ENCODE measurements around the gene SCAMP1.

Gene SCAMP1

GRCh38 chr5:78500871-78501270, 140.5 kb downstream of the SCAMP1 start:
- Histone ChIP-seq H3K27ac (ENCODE audit: low read depth, low read length) (no peak overlapping the region), H3K23ac (ENCODE audit: low read length) (no peak overlapping the region), H3K14ac (ENCODE audit: low read length) (no peak overlapping the region), H3K36me3 (ENCODE audit: control insufficient read depth in 1 of 2, insufficient read depth in 2 of 2, low read length in 2 of 2) (peaks cover 0 to 3% of the 10 kb centered on the region in 2 experiments), H3K18ac (ENCODE audit: low read length) (no peak overlapping the region), H2BK5ac (ENCODE audit: low read depth, low read length, poor library complexity) (no peak overlapping the region), H3K9me3 (ENCODE audit: insufficient read depth, low read depth, low read length) (no peaks in the 10 kb centered on the region), H3K4me2 (ENCODE audit: low read length) (no peak overlapping the region), H3K79me2 (ENCODE audit: control insufficient read depth, insufficient read depth, low read length, poor library complexity) (peaks cover 2% of the 10 kb centered on the region), H2BK12ac (ENCODE audit: low read length) (no peak overlapping the region), H4K12ac (ENCODE audit: low read depth, low read length) (no peak overlapping the region), H4K8ac (ENCODE audit: low read depth, low read length) (no peak overlapping the region), H2AK5ac (ENCODE audit: low read length) (no peak overlapping the region), H3K79me1 (ENCODE audit: low read length) (peaks cover 6% of the 10 kb centered on the region), H3K4me1 (ENCODE audit: control insufficient read depth in 1 of 2, insufficient read depth in 2 of 2, low read length in 2 of 2) (peaks cover 22 to 35% of the 10 kb centered on the region in 2 experiments), H3K4ac (ENCODE audit: low read depth, low read length) (no peak overlapping the region), H4K91ac (ENCODE audit: low read depth, low read length) (no peak overlapping the region), H3K4me3 (ENCODE audit: low read depth, low read length) (no peak overlapping the region), H2BK120ac (ENCODE audit: insufficient read depth, low read length, poor library complexity) (no peak overlapping the region), H3K9ac (ENCODE audit: low read length) (no peak overlapping the region), H2AFZ (ENCODE audit: insufficient read depth, low read length, poor library complexity) (no peak overlapping the region), H3K27me3 (ENCODE audit: insufficient read depth, low read length) (no peaks in the 10 kb centered on the region)
- DNase-seq = no peak
- no CpG with 5 or more reads among the region's 5 CpGs for WGBS (ENCODE audit: extremely low coverage, insufficient coverage, insufficient read length)

- Histone ChIP-seq H3K79me2 (ENCODE audit: control insufficient read depth, insufficient read depth, low read length, poor library complexity) (peaks cover 2% of the 10 kb centered on the region), H3K27me3 (ENCODE audit: insufficient read depth, low read length) (no peaks in the 10 kb centered on the region), H3K4me2 (ENCODE audit: low read length) (no peak overlapping the region), H3K4me1 (ENCODE audit: control insufficient read depth in 1 of 2, insufficient read depth in 2 of 2, low read length in 2 of 2) (peaks cover 24 to 34% of the 10 kb centered on the region in 2 experiments), H2AFZ (ENCODE audit: insufficient read depth, low read length, poor library complexity) (no peak overlapping the region), H4K8ac (ENCODE audit: low read depth, low read length) (no peak overlapping the region), H3K4me3 (ENCODE audit: low read depth, low read length) (no peak overlapping the region), H4K12ac (ENCODE audit: low read depth, low read length) (no peak overlapping the region), H2BK5ac (ENCODE audit: low read depth, low read length, poor library complexity) (no peak overlapping the region), H3K23ac (ENCODE audit: low read length) (no peak overlapping the region), H3K14ac (ENCODE audit: low read length) (no peak overlapping the region), H2BK12ac (ENCODE audit: low read length) (no peak overlapping the region), H4K91ac (ENCODE audit: low read depth, low read length) (no peak overlapping the region), H3K18ac (ENCODE audit: low read length) (no peak overlapping the region), H3K27ac (ENCODE audit: low read depth, low read length) (no peak overlapping the region), H2BK120ac (ENCODE audit: insufficient read depth, low read length, poor library complexity) (no peak overlapping the region), H2AK5ac (ENCODE audit: low read length) (no peak overlapping the region), H3K4ac (ENCODE audit: low read depth, low read length) (no peak overlapping the region), H3K9me3 (ENCODE audit: insufficient read depth, low read depth, low read length) (no peaks in the 10 kb centered on the region), H3K79me1 (ENCODE audit: low read length) (peaks cover 6% of the 10 kb centered on the region), H3K36me3 (ENCODE audit: control insufficient read depth in 1 of 2, insufficient read depth in 2 of 2, low read length in 2 of 2) (peaks cover 0 to 3% of the 10 kb centered on the region in 2 experiments), H3K9ac (ENCODE audit: low read length) (no peak overlapping the region)
- WGBS (ENCODE audit: extremely low coverage, insufficient coverage, insufficient read length) = no CpG with 5 or more reads among the region's 9 CpGs
- DNase-seq = no peak
Observed at GRCh38 chr5:78501411-78502352, 141.3 kb downstream of the SCAMP1 start.

DNA sequence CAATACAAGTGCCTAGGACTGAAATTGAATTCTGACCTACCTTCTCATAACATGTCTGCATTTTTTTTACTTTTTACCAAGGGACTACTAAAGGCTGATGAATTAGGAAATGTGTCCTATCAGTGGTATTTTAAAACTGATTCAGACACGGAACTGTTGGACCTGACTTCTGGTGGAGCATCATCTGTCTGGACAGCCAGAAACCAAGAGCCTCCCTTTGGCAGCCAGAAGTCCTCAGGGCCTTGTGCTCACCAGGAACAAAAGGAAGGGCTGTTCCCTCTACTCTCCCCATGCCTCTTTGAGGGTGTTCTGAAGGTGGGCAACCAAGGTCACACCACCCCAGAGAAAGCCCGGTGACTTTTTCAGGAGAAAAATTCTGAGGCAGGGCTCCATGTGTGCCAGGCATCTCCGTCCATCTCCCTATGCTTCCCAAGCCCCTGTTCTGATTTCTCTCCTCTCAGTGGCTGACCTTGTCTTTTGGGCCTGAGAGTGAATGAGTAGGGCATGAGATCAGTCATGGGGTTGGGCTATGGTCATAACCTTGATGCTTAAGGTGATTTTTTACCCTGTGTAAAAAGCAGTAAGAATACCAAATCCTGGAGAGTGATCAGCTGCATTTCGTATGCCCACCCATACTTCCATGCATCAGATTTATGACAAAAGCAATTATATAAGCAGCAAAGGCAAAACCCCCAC, 143.7 kb downstream of the SCAMP1 start:
- no peak overlapping the region for H3K23ac ChIP-seq (ENCODE audit: low read length)
- peak overlapping the region; percentile 33 for H3K18ac ChIP-seq (ENCODE audit: low read length)
- H4K91ac ChIP-seq (ENCODE audit: low read depth, low read length) = no peak overlapping the region
- H3K4me2 ChIP-seq (ENCODE audit: low read length) = peak overlapping the region; percentile 9
- H3K9me3 ChIP-seq (ENCODE audit: insufficient read depth, low read depth, low read length) = no peaks in the 10 kb centered on the region
- H3K4me1 ChIP-seq (ENCODE audit: control insufficient read depth in 1 of 2, insufficient read depth in 2 of 2, low read length in 2 of 2) = peaks cover 27 to 36% of the 10 kb centered on the region in 2 experiments
- peak overlapping the region; percentile 54 for H3K27ac ChIP-seq (ENCODE audit: low read depth, low read length)
- H2AK5ac ChIP-seq (ENCODE audit: low read length) = no peak overlapping the region
- no peak overlapping the region for H4K8ac ChIP-seq (ENCODE audit: low read depth, low read length)
- DNase-seq = no peak
- no peak overlapping the region for H4K12ac ChIP-seq (ENCODE audit: low read depth, low read length)
- H3K79me1 ChIP-seq (ENCODE audit: low read length) = peaks cover 6% of the 10 kb centered on the region
- peaks cover 2% of the 10 kb centered on the region for H3K79me2 ChIP-seq (ENCODE audit: control insufficient read depth, insufficient read depth, low read length, poor library complexity)
- H3K14ac ChIP-seq (ENCODE audit: low read length) = peak overlapping the region; percentile 2
- H3K4me3 ChIP-seq (ENCODE audit: low read depth, low read length) = no peak overlapping the region
- H2BK12ac ChIP-seq (ENCODE audit: low read length) = no peak overlapping the region
- peaks cover 0 to 3% of the 10 kb centered on the region in 2 experiments for H3K36me3 ChIP-seq (ENCODE audit: control insufficient read depth in 1 of 2, insufficient read depth in 2 of 2, low read length in 2 of 2)
- H2BK5ac ChIP-seq (ENCODE audit: low read depth, low read length, poor library complexity) = peak overlapping the region; percentile 0
- H3K27me3 ChIP-seq (ENCODE audit: insufficient read depth, low read length) = no peaks in the 10 kb centered on the region
- WGBS (ENCODE audit: extremely low coverage, insufficient coverage, insufficient read length) = no CpG with 5 or more reads among the region's 4 CpGs
- H2BK120ac ChIP-seq (ENCODE audit: insufficient read depth, low read length, poor library complexity) = no peak overlapping the region
- H2AFZ ChIP-seq (ENCODE audit: insufficient read depth, low read length, poor library complexity) = no peak overlapping the region
- no peak overlapping the region for H3K9ac ChIP-seq (ENCODE audit: low read length)
- H3K4ac ChIP-seq (ENCODE audit: low read depth, low read length) = peak overlapping the region; percentile 0

DNA sequence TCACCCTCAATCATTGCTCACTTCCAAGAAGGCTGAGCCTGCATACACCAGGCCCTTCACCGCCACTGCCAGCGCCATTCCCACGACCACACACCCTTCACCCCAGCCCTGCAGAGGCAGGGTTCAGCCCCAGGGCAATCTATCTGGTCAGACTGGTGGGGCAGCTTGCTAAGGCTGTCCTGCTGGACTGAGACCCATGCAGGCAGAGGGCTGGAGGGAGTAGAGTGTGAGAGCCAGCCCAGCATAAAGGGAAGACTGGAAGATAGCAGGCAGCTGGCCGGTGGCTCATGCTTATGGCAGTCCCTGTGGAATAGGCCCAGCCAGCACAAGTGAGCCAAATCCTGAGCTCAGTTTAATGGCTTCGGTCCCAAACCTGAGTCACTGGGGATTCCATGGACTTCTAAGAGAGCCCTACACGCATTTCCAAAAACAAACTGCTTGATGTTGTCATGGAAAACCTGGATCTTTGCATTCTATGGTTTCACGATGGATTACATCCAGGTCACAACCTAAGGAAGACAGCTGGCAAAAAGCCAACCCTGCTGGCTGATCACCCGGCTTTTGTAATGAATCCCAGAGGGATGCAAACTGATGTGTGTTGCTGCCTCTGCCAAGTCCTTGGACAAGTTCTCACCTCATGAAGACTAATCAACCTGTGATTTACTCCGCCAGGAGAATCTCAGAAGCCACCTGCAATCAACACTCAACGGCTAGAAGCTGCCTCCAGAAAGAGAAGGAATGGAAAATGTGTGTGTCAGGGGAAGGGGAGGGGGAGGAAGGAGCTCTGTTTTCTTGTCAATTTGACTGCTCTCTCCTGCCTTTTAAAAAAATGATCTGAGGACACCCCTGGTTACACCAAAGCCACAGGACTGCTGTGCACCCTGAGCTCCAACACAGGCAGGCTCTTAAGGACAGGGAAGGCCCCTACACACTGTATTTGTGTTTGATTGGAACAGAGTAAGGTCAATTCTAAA, 144.6 kb downstream of the SCAMP1 start:
- no peak overlapping the region for H4K12ac ChIP-seq (ENCODE audit: low read depth, low read length)
- H2AK5ac ChIP-seq (ENCODE audit: low read length) = peak overlapping the region; percentile 64
- peak overlapping the region; percentile 22 for H4K8ac ChIP-seq (ENCODE audit: low read depth, low read length)
- peaks cover 36 to 45% of the 10 kb centered on the region in 2 experiments for H3K4me1 ChIP-seq (ENCODE audit: control insufficient read depth in 1 of 2, insufficient read depth in 2 of 2, low read length in 2 of 2)
- peak; percentile 98 to 99 for DNase-seq
- peak overlapping the region; percentile 57 for H4K91ac ChIP-seq (ENCODE audit: low read depth, low read length)
- peak overlapping the region; percentile 53 for H3K18ac ChIP-seq (ENCODE audit: low read length)
- H2BK12ac ChIP-seq (ENCODE audit: low read length) = peak overlapping the region; percentile 85
- WGBS (ENCODE audit: extremely low coverage, insufficient coverage, insufficient read length) = no CpG with 5 or more reads among the region's 10 CpGs
- peak overlapping the region; percentile 86 for H3K27ac ChIP-seq (ENCODE audit: low read depth, low read length)
- H3K27me3 ChIP-seq (ENCODE audit: insufficient read depth, low read length) = no peaks in the 10 kb centered on the region
- peaks cover 4 to 7% of the 10 kb centered on the region in 2 experiments for H3K36me3 ChIP-seq (ENCODE audit: control insufficient read depth in 1 of 2, insufficient read depth in 2 of 2, low read length in 2 of 2)
- no peak overlapping the region for H2AFZ ChIP-seq (ENCODE audit: insufficient read depth, low read length, poor library complexity)
- H3K79me2 ChIP-seq (ENCODE audit: control insufficient read depth, insufficient read depth, low read length, poor library complexity) = peaks cover 2% of the 10 kb centered on the region
- H3K14ac ChIP-seq (ENCODE audit: low read length) = peak overlapping the region; percentile 15
- no peak overlapping the region for H3K9ac ChIP-seq (ENCODE audit: low read length)
- H3K4me2 ChIP-seq (ENCODE audit: low read length) = peak overlapping the region; percentile 40
- H3K4ac ChIP-seq (ENCODE audit: low read depth, low read length) = peak overlapping the region; percentile 15
- peak overlapping the region; percentile 85 for H2BK5ac ChIP-seq (ENCODE audit: low read depth, low read length, poor library complexity)
- no peaks in the 10 kb centered on the region for H3K9me3 ChIP-seq (ENCODE audit: insufficient read depth, low read depth, low read length)
- H3K23ac ChIP-seq (ENCODE audit: low read length) = no peak overlapping the region
- H2BK120ac ChIP-seq (ENCODE audit: insufficient read depth, low read length, poor library complexity) = peak overlapping the region; percentile 41
- H3K4me3 ChIP-seq (ENCODE audit: low read depth, low read length) = no peak overlapping the region
- H3K79me1 ChIP-seq (ENCODE audit: low read length) = peaks cover 6% of the 10 kb centered on the region

Data from trophoblast cell (in vitro differentiated cells and primary cell).